ENCODE measurements around the gene SLC9B1. TPM values are rescaled to one million over a fixed set of nuclear protein-coding genes. Genes with fewer than 3 reads are reported as not detected.

Gene SLC9B1
- total RNA-seq, 2 donors from 2014 or later, result 1.4 TPM

DNA sequence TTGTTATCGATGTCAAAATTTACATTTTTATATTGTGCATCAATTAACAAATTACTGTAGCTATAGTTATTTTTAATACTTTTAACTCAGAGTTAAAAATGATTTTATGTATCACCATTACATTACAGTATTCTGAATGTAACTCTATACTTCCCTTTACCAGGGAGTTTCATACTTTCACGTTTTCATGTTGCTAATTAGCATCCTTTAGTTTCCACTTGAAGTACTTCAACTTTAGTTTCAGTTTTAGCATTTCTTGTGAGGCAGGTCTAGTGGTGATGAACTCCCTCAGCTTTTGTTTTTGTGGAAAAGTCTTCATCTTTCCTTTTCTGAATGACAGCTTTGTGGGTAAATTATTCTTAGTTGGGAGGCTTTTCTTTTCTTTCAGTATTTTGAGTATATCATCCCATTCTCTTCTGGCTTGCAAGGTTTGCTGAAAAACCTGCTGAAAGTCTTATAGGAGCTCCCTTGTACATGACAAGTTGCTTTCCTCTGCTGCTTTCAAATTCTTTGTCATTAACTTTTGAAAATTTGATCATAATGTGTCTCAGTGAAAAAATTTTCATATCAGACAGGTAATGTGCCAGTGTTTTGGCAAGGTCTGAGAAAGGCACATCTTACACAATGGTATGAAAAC lies 160.6 kb downstream of the SLC9B1 start:
- Mint-ChIP-seq H3K9me3 (peaks cover 19% of the 10 kb centered on the region), H3K4me3 (no peak overlapping the region), H3K4me1 (no peaks in the 10 kb centered on the region), H3K27ac (no peak overlapping the region), H3K27me3 (ENCODE audit: insufficient read depth) (no peaks in the 10 kb centered on the region), H3K36me3 (ENCODE audit: low read depth) (peaks cover 23% of the 10 kb centered on the region)
- Histone ChIP-seq H3K9me3 (ENCODE audit: control insufficient read depth, low read length) (no peaks in the 10 kb centered on the region), H3K4me3 (ENCODE audit: low read length) (no peak overlapping the region), H3K36me3 (ENCODE audit: control insufficient read depth, insufficient read depth, low read length) (no peaks in the 10 kb centered on the region), H3K27me3 (ENCODE audit: control insufficient read depth, insufficient read depth, low read length, poor library complexity, severe bottlenecking) (no peaks in the 10 kb centered on the region), H3K4me1 (ENCODE audit: control insufficient read depth, insufficient read depth, low read length) (no peaks in the 10 kb centered on the region), H3K27ac (ENCODE audit: low read depth, low read length) (no peak overlapping the region), H3K9ac (ENCODE audit: extremely low read depth, low read length, poor library complexity, severe bottlenecking) (no peak overlapping the region)
- TF ChIP-seq, protein P1, sequence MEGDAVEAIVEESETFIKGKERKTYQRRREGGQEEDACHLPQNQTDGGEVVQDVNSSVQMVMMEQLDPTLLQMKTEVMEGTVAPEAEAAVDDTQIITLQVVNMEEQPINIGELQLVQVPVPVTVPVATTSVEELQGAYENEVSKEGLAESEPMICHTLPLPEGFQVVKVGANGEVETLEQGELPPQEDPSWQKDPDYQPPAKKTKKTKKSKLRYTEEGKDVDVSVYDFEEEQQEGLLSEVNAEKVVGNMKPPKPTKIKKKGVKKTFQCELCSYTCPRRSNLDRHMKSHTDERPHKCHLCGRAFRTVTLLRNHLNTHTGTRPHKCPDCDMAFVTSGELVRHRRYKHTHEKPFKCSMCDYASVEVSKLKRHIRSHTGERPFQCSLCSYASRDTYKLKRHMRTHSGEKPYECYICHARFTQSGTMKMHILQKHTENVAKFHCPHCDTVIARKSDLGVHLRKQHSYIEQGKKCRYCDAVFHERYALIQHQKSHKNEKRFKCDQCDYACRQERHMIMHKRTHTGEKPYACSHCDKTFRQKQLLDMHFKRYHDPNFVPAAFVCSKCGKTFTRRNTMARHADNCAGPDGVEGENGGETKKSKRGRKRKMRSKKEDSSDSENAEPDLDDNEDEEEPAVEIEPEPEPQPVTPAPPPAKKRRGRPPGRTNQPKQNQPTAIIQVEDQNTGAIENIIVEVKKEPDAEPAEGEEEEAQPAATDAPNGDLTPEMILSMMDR (conservative IDR thresholded peaks at IDR 0.05), result no peak
- DNase-seq, result no peak
- 100% methylated on average over 1 of the region's 2 CpGs; no CpG with 5 or more reads in 1 of the 2 experiments for WGBS, 2 experiments (ENCODE audit: insufficient coverage in 1 of 2, insufficient read length in 1 of 2)

Other genes starting within 250 kb of the SLC9B1 start
- gene UBE2D3, start 192.2 kb downstream of the SLC9B1 start, total RNA-seq, result 100 to 1,000 TPM; 283 to 310 TPM
- gene CISD2, start 150.7 kb downstream of the SLC9B1 start, total RNA-seq, result 10 to 100 TPM; 36.9 to 38.5 TPM
- gene SLC9B2, start 57.1 kb upstream of the SLC9B1 start, total RNA-seq, result 10 to 100 TPM in 1 of 2 donors, 1 to 10 TPM in 1; 8.2 to 11.3 TPM
- 10 to 100 TPM; 36.1 to 46.4 TPM for gene BDH2, start 80.1 kb upstream of the SLC9B1 start, total RNA-seq
- 10 to 100 TPM; 32.4 to 39.6 TPM for gene CENPE, start 178.6 kb upstream of the SLC9B1 start, total RNA-seq

Measured in endodermal cell (in vitro differentiated cells).